H9 (cell line): ENCODE results near the gene CNBD2. TPM values are rescaled to one million over a fixed set of nuclear protein-coding genes. Genes with fewer than 3 reads are reported as not detected.
"Not testable (repeated sequence)": the region's sequence is repeated elsewhere in the genome, so short reads cannot be mapped to it uniquely, and the experiment has no call there.

Experiments used
- DNase-seq: peaks from one replicate; pipeline ENCODE4 v3.0.0-alpha.2; 2017
- H2AFZ ChIP-seq: one replicate; pipeline ENCODE4 v1.6.1; 2013; ENCODE audit warnings: mild to moderate bottlenecking, low read length, control low read depth, moderate library complexity
- H2AK5ac ChIP-seq: 2 replicates; pipeline ENCODE4 v1.6.1; 2013; ENCODE audit warnings: low read length, control low read depth, mixed read lengths; ENCODE audit not compliant: insufficient read length
- H2BK120ac ChIP-seq: one replicate; pipeline ENCODE4 v1.6.1; 2013; ENCODE audit warnings: low read depth, mild to moderate bottlenecking, low read length, control low read depth, inconsistent platforms; ENCODE audit not compliant: poor library complexity, severe bottlenecking
- H2BK12ac ChIP-seq: 2 replicates; pipeline ENCODE4 v1.6.1; 2013; ENCODE audit warnings: low read length, control low read depth, mixed read lengths, low read depth; ENCODE audit not compliant: insufficient read length
- H2BK15ac ChIP-seq: 2 replicates; pipeline ENCODE4 v1.6.1; 2013; ENCODE audit warnings: low read depth, low read length, control low read depth
- H2BK20ac ChIP-seq: one replicate; pipeline ENCODE4 v1.6.1; 2013; ENCODE audit warnings: low read depth, mild to moderate bottlenecking, low read length, control low read depth, inconsistent platforms; ENCODE audit not compliant: poor library complexity, severe bottlenecking
- H2BK5ac ChIP-seq: 2 replicates; pipeline ENCODE4 v1.6.1; 2013; ENCODE audit warnings: low read length, control low read depth, mixed read lengths; ENCODE audit not compliant: insufficient read length
- H3K14ac ChIP-seq: 2 replicates; pipeline ENCODE4 v1.6.1; 2013; ENCODE audit warnings: low read length, control low read depth; ENCODE audit not compliant: insufficient read depth
- H3K18ac ChIP-seq: 2 replicates; pipeline ENCODE4 v1.6.1; 2013; ENCODE audit warnings: low read depth, mild to moderate bottlenecking, mixed read lengths, low read length, control low read depth; ENCODE audit not compliant: insufficient read length
- H3K23ac ChIP-seq: 2 replicates; pipeline ENCODE4 v1.6.1; 2013; ENCODE audit warnings: low read length, control low read depth, mixed read lengths, low read depth; ENCODE audit not compliant: insufficient read length
- H3K23me2 ChIP-seq: 2 replicates; pipeline ENCODE4 v1.6.1; 2013; ENCODE audit warnings: low read depth, mild to moderate bottlenecking, mixed read lengths, low read length, control low read depth; ENCODE audit not compliant: insufficient read length, poor library complexity, severe bottlenecking
- H3K27ac ChIP-seq: 2 replicates; pipeline ENCODE4 v1.5.1; 2013; ENCODE audit warnings: low read length, control low read depth, mixed read lengths, low read depth; ENCODE audit not compliant: insufficient read length
- H3K27me3 ChIP-seq: 2 replicates; pipeline ENCODE4 v1.6.1; 2013; ENCODE audit warnings: low read length, control low read depth, inconsistent platforms; ENCODE audit not compliant: insufficient read depth
- H3K4ac ChIP-seq: 2 replicates; pipeline ENCODE4 v1.6.1; 2013; ENCODE audit warnings: low read depth, mild to moderate bottlenecking, control low read depth, inconsistent platforms, low read length, moderate library complexity
- H3K4me1 ChIP-seq: 2 replicates; pipeline ENCODE4 v1.6.1; 2013; ENCODE audit warnings: low read length, control low read depth, inconsistent platforms; ENCODE audit not compliant: insufficient read depth
- H3K4me2 ChIP-seq: 2 replicates; pipeline ENCODE4 v1.6.1; 2013; ENCODE audit warnings: low read length, control low read depth, mixed read lengths; ENCODE audit not compliant: insufficient read length, insufficient read depth
- H3K56ac ChIP-seq: 2 replicates; pipeline ENCODE4 v1.6.1; 2013; ENCODE audit warnings: low read depth, mild to moderate bottlenecking, mixed read lengths, low read length, control low read depth; ENCODE audit not compliant: insufficient read length
- H3K79me1 ChIP-seq: 2 replicates; pipeline ENCODE4 v1.6.1; 2013; ENCODE audit warnings: low read depth, mild to moderate bottlenecking, moderate library complexity, low read length, control low read depth, inconsistent platforms; ENCODE audit not compliant: insufficient read depth, poor library complexity, severe bottlenecking
- H3K79me2 ChIP-seq: 2 replicates; pipeline ENCODE4 v1.6.1; 2013; ENCODE audit warnings: low read length, control low read depth, inconsistent platforms; ENCODE audit not compliant: insufficient read depth
- H3K9ac ChIP-seq: 2 replicates; pipeline ENCODE4 v1.6.1; 2013; ENCODE audit warnings: low read length, control low read depth, mixed read lengths; ENCODE audit not compliant: insufficient read length; ENCODE audit errors: extremely low read depth
- H3K9me3 ChIP-seq: one replicate; pipeline ENCODE4 v1.6.1; 2013; ENCODE audit warnings: low read depth, low read length, inconsistent platforms; ENCODE audit not compliant: control insufficient read depth
- H3T11ph ChIP-seq: one replicate; pipeline ENCODE4 v1.6.1; 2013; ENCODE audit warnings: mild to moderate bottlenecking, low read length, control low read depth, inconsistent platforms
- H4K20me1 ChIP-seq: one replicate; pipeline ENCODE4 v1.6.1; 2013; ENCODE audit not compliant: control insufficient read depth, insufficient read length, insufficient read depth
- H4K5ac ChIP-seq: 2 replicates; pipeline ENCODE4 v1.6.1; 2013; ENCODE audit warnings: low read depth, mild to moderate bottlenecking, mixed read lengths, low read length, control low read depth; ENCODE audit not compliant: insufficient read length
- H4K8ac ChIP-seq: replicated peaks from 2 replicates; pipeline ENCODE4 v1.6.1; 2013; ENCODE audit warnings: low read length, control low read depth, mixed read lengths, low read depth; ENCODE audit not compliant: insufficient read length
- H4K91ac ChIP-seq: 2 replicates; pipeline ENCODE4 v1.6.1; 2013; ENCODE audit warnings: low read depth, mild to moderate bottlenecking, moderate library complexity, mixed read lengths, low read length, control low read depth; ENCODE audit not compliant: insufficient read length
- H3K27ac Mint-ChIP-seq, 3 experiments: 2 replicates in 2 of 3; 3 replicates in 1 of 3; pipeline ENCODE4 v1.8.0; 2020 to 2021; ENCODE audit warnings: mixed read lengths in 3 of 3, mild to moderate bottlenecking in 1 of 3, moderate library complexity in 1 of 3
- H3K27me3 Mint-ChIP-seq: 2 replicates; pipeline ENCODE4 v1.8.0; 2021; ENCODE audit warnings: low read depth, mild to moderate bottlenecking, moderate library complexity, mixed read lengths
- H3K36me3 Mint-ChIP-seq, 3 experiments: 2 replicates in 2 of 3; 3 replicates in 1 of 3; pipeline ENCODE4 v1.8.0; 2020 to 2021; ENCODE audit warnings: low read depth in 3 of 3, mixed read lengths in 3 of 3; ENCODE audit not compliant: insufficient read depth in 1 of 3
- H3K4me1 Mint-ChIP-seq, 2 experiments: 2 replicates each; pipeline ENCODE4 v1.8.0; 2020; ENCODE audit warnings: mixed read lengths in 2 of 2
- H3K4me3 Mint-ChIP-seq, 2 experiments: 2 replicates in 1 of 2; 3 replicates in 1 of 2; pipeline ENCODE4 v1.8.0; 2020 to 2021; ENCODE audit warnings: mild to moderate bottlenecking in 2 of 2, mixed read lengths in 2 of 2, moderate library complexity in 1 of 2
- H3K9me3 Mint-ChIP-seq, 2 experiments: 2 replicates in 1 of 2; 3 replicates in 1 of 2; pipeline ENCODE4 v1.8.0; 2020; ENCODE audit warnings: mild to moderate bottlenecking in 2 of 2, mixed read lengths in 2 of 2, moderate library complexity in 1 of 2
- CTCF ChIP-seq: fragments of 200-600 bp; sonication (generic); conservative IDR thresholded peaks from 3 replicates; pipeline ENCODE4 v1.8.0; 2021; ENCODE audit warnings: antibody characterized with exemption, mild to moderate bottlenecking
- WGBS: extraction: QIAGEN DNeasy Blood & Tissue Kit; methylation state at CpG from one replicate; pipeline ENCODE4 v1.1.7; 2013; ENCODE audit warnings: missing lambda C conversion rate, low lambda C conversion rate, mixed read lengths; ENCODE audit not compliant: insufficient read length; ENCODE audit errors: extremely low coverage; 5-methylcytosine and 5-hydroxymethylcytosine counted together
- total RNA-seq: library from RNA; stranded (reverse); gene quantifications from 2 replicates; pipeline ENCODE4 v1.2.1, GENCODE V29; 2021

Gene CNBD2
- total RNA-seq, 1 experiment from 2014 or later = 3.1 TPM

DNA sequence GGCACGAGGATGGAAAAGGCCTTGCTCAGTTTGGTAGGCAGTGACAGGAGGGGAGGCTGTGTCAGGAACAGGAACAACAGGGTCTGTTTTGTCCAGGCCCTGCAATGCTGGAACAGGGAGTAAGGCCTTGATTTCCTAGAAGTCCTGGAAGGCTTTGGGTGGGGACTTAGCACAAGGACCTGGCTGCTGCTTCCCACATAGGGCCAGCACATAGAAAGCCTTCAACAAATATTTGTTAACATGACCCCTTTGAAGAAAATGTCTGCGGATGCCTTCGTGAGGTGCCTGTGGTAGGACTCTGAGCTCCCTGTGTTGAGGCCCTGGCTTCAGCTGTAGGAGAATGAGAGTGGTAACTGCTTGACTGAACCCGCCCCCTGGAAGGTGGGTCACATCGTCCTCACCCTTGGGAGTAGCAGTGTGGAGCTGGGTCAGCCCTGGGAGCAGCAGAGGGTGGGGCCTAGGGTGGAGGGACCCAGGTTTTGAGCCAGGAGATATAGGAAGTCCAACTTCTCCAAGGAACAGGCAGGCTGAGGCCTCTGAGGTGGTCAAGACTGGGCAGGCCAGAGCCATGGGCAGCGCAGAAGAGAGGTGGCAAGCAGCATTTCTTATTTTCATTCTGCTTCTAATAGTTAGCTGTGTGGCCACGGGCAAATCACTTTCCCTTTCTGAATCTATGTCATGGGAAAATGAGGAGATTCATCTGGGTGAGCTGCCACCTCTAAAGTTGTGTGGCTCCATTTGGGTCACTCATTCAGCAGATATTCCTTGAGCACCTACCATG, 50.0 kb downstream of the CNBD2 start:
- no peak overlapping the region for H3K4me2 ChIP-seq
- H2BK5ac ChIP-seq = no peak overlapping the region
- peak overlapping the region; percentile 80 for H2BK12ac ChIP-seq
- no peak overlapping the region for H3K14ac ChIP-seq
- no peaks in the 10 kb centered on the region for H3K9me3 Mint-ChIP-seq
- DNase-seq = no peak
- no peaks in the 10 kb centered on the region for H3K36me3 Mint-ChIP-seq
- H2BK20ac ChIP-seq = no peak overlapping the region
- H4K5ac ChIP-seq = no peak overlapping the region
- no peaks in the 10 kb centered on the region; the same call in 1 of the 2 replicates for H3K4me1 ChIP-seq
- H3K27ac ChIP-seq = no peak overlapping the region
- peak overlapping the region in 1 of 3 experiments; percentile 38; a peak in 1 of 7 replicates for H3K27ac Mint-ChIP-seq
- H3K79me2 ChIP-seq = no peaks in the 10 kb centered on the region
- H3T11ph ChIP-seq = no peak overlapping the region
- no peaks in the 10 kb centered on the region for H3K23me2 ChIP-seq
- H4K8ac ChIP-seq = no peak overlapping the region
- TF ChIP-seq CTCF = no peak
- H3K27me3 ChIP-seq = no peaks in the 10 kb centered on the region
- H3K23ac ChIP-seq = no peak overlapping the region
- no peak overlapping the region for H3K9ac ChIP-seq
- H3K4me3 Mint-ChIP-seq = no peak overlapping the region
- no peaks in the 10 kb centered on the region for H3K79me1 ChIP-seq
- H3K56ac ChIP-seq = no peak overlapping the region
- no peak overlapping the region for H3K4ac ChIP-seq
- peaks cover 5% of the 10 kb centered on the region; the same call in 1 of the 2 replicates for H3K27me3 Mint-ChIP-seq
- no CpG with 5 or more reads among the region's 7 CpGs for WGBS
- no peak overlapping the region for H4K91ac ChIP-seq
- no peak overlapping the region for H2BK120ac ChIP-seq
- H4K20me1 ChIP-seq = no peaks in the 10 kb centered on the region
- H2AK5ac ChIP-seq = no peak overlapping the region
- no peak overlapping the region for H2AFZ ChIP-seq
- no peak overlapping the region for H2BK15ac ChIP-seq
- no peaks in the 10 kb centered on the region for H3K9me3 ChIP-seq
- peak overlapping the region; percentile 67 for H3K18ac ChIP-seq
- peaks cover 11 to 13% of the 10 kb centered on the region in 2 experiments for H3K4me1 Mint-ChIP-seq

DNA sequence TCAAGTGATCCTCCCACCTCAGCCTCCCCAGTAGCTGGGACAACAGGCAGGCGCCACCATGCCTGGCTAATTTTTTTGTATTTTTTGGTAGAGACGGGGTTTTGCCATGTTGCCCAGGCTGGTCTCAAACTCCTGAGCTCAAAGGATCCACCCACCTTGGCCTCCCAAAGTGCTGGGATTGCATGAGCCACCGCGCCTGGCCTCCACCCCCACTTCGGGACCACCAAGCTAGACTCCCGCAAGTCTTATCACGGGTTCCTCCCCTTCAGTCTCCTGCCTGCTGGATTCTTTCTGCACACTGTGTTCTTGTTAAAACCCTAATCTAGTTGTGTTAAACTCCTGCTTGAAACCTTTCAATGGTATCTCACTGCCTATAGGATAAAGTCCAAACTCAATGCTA, 57.7 kb downstream of the CNBD2 start:
- WGBS = no CpG with 5 or more reads among the region's 7 CpGs
- not testable (repeated sequence) for DNase-seq, H2BK15ac ChIP-seq, H4K8ac ChIP-seq, H3K23me2 ChIP-seq, H2AK5ac ChIP-seq, H3T11ph ChIP-seq, H3K9ac ChIP-seq, H4K20me1 ChIP-seq, H3K27me3 ChIP-seq, H4K5ac ChIP-seq, H4K91ac ChIP-seq, H2BK20ac ChIP-seq, H3K23ac ChIP-seq, H3K79me1 ChIP-seq, H3K4me2 ChIP-seq, H3K79me2 ChIP-seq, H3K36me3 Mint-ChIP-seq, H3K4me1 Mint-ChIP-seq, H3K18ac ChIP-seq, H3K4ac ChIP-seq, H2AFZ ChIP-seq, H3K9me3 Mint-ChIP-seq, H2BK120ac ChIP-seq, H3K14ac ChIP-seq, H3K27me3 Mint-ChIP-seq, H3K4me1 ChIP-seq, H2BK5ac ChIP-seq, H3K56ac ChIP-seq, H3K9me3 ChIP-seq, H2BK12ac ChIP-seq, H3K27ac ChIP-seq, H3K4me3 Mint-ChIP-seq, H3K27ac Mint-ChIP-seq
